Skeletal muscle tissue (tissue), 4 donors: Measurements from ENCODE around the gene PES1. TPM values are rescaled to one million over a fixed set of nuclear protein-coding genes. Genes with fewer than 3 reads are reported as not detected.

Experiments used
- H3K27ac ChIP-seq: one replicate; pipeline ENCODE4 v1.7.0; 2013; ENCODE audit warnings: mild to moderate bottlenecking, low read depth, low read length, inconsistent platforms
- H3K27me3 ChIP-seq, 3 donors: one replicate each; pipeline ENCODE4 v1.7.0; 2013; ENCODE audit warnings: low read length in 3 of 3; ENCODE audit not compliant: control insufficient read depth in 3 of 3, insufficient read depth in 3 of 3
- H3K36me3 ChIP-seq, 3 donors: one replicate each; pipeline ENCODE4 v1.7.0; 2013; ENCODE audit warnings: low read length in 3 of 3; ENCODE audit not compliant: control insufficient read depth in 3 of 3, insufficient read depth in 3 of 3
- H3K4me1 ChIP-seq, 3 donors: one replicate each; pipeline ENCODE4 v1.7.0; 2013; ENCODE audit warnings: low read length in 3 of 3, mild to moderate bottlenecking in 3 of 3; ENCODE audit not compliant: control insufficient read depth in 3 of 3, insufficient read depth in 3 of 3
- H3K4me3 ChIP-seq, 3 donors: one replicate each; pipeline ENCODE4 v1.7.0; 2013; ENCODE audit warnings: low read length in 3 of 3
- H3K9ac ChIP-seq, 3 donors: one replicate each; pipeline ENCODE4 v1.7.0; 2013; ENCODE audit warnings: low read length in 3 of 3, mild to moderate bottlenecking in 3 of 3, moderate library complexity in 2 of 3, low read depth in 1 of 3
- H3K9me3 ChIP-seq, 3 donors: one replicate each; pipeline ENCODE4 v1.7.0; 2013; ENCODE audit warnings: low read length in 3 of 3; ENCODE audit not compliant: control insufficient read depth in 3 of 3
- total RNA-seq: library from RNA; depleted of rRNA; stranded (reverse); fragments of >200 nt; gene quantifications from one replicate; pipeline ENCODE4 v1.2.3, GENCODE V29; 2014
- donor health status: Osteomylitis.

PES1 gene
- total RNA-seq, 1 donor from 2014 or later = 43.3 TPM

DNA sequence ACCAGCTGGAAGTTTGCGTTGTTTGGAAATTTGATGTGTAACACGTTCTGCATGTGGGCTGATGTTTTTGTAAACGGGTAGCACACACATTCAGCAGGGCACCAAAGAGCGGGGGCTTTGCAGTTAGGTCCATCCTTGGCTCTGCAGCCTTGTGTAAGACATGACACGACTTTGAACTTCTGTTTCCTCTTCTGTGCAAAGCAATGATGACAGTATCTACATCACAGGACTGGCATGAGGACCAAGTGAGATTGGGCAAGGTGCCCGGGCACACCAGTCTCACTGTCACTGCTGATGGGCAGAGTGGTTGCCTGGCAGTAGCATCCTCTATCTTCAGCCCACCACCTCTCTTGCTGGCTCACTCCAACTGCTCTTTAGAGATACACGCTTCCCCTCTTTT, 18.6 kb upstream of the PES1 start:
- Histone ChIP-seq H3K4me3 (no peak overlapping the region), H3K36me3 (peaks cover 0 to 11% (median 3%) of the 10 kb centered on the region in 3 donors), H3K4me1 (peaks cover 31 to 32% (median 31%) of the 10 kb centered on the region in 3 donors), H3K9me3 (no peaks in the 10 kb centered on the region), H3K27me3 (no peaks in the 10 kb centered on the region), H3K9ac (no peak overlapping the region), H3K27ac (no peak overlapping the region)

DNA sequence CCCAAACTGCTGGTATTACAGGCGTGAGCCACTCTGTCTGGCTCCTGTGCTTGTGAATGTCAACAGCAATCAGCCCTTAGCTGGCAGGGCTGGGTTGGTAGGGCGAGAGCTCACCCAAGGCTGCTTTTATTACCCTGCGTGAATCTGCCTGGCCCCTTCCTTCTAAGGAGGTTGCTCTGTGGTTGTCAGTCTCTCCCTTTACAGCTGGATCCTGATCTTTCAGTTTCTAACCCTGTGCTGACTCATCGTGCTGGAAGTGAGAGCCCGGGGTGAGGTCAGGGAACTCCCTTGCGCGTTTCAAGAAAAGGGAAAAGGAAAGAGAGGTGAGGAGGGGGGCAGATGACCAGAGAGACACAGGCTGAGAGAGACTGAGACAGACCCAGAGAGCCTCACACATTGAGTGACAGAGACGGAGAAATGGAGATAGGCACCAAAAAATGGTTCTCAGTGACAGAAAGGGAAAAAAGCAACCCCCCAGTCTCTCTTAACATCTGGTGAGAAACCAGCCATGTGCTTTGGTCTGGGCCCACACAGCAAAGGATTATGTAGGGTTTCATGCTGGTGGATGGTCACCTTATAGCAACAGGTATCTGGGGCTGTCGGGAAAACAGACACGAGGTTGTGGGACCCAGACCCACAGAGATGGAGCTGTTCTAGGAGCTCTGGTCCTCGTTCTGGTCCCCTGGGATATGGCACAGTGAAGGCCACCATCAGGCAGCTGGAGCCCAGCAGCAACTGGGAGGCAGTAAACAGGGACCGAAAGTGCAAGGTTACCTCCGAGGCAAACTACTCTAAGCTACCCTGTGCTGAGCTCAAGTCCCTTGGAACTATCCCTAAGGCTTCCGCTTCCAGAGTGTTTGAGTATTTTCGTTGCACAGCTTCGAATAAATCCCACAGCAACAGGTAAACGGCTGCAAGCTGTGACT, 17.8 kb upstream of the PES1 start:
- H3K9ac ChIP-seq = peak overlapping the region in 1 of 3 donors; percentile 33
- H3K4me3 ChIP-seq = peak overlapping the region in 2 of 3 donors; percentile 6 to 48
- peaks cover 0 to 6% (median 2%) of the 10 kb centered on the region in 3 donors for H3K36me3 ChIP-seq
- H3K4me1 ChIP-seq = peaks cover 31 to 33% (median 32%) of the 10 kb centered on the region in 3 donors
- no peaks in the 10 kb centered on the region for H3K27me3 ChIP-seq
- no peaks in the 10 kb centered on the region for H3K9me3 ChIP-seq
- H3K27ac ChIP-seq = peak overlapping the region; percentile 32

GRCh38 chr22:30607939-30608338, 16.2 kb upstream of the PES1 start:
- peaks cover 0 to 3% (median 0%) of the 10 kb centered on the region in 3 donors for H3K36me3 ChIP-seq
- H3K27ac ChIP-seq = no peak overlapping the region
- no peaks in the 10 kb centered on the region for H3K9me3 ChIP-seq
- H3K9ac ChIP-seq = peak overlapping the region in 2 of 3 donors; percentile 57 to 82
- H3K27me3 ChIP-seq = no peaks in the 10 kb centered on the region
- H3K4me1 ChIP-seq = peaks cover 31 to 33% (median 32%) of the 10 kb centered on the region in 3 donors
- H3K4me3 ChIP-seq = peak overlapping the region in 1 of 3 donors; percentile 31

GRCh38 chr22:30607300-30607930, 15.7 kb upstream of the PES1 start:
- peaks cover 31 to 33% (median 32%) of the 10 kb centered on the region in 3 donors for H3K4me1 ChIP-seq

GRCh38 chr22:30606455-30607299, 15.0 kb upstream of the PES1 start, which contains the start of gene TCN2:
Gene TCN2 (plus strand): TSS chr22:30607174. CDS start chr22:30607332, 158 bp downstream.
- peaks cover 31 to 33% (median 32%) of the 10 kb centered on the region in 3 donors for H3K4me1 ChIP-seq
- H3K4me3 ChIP-seq = peak within 1 kb of the TSS; percentile 87 to 93 (median 93)
- H3K27me3 ChIP-seq = no peaks in the 10 kb centered on the region
- peak within 1 kb of the TSS; percentile 63 for H3K27ac ChIP-seq
- no peaks in the 10 kb centered on the region for H3K36me3 ChIP-seq
- H3K9ac ChIP-seq = peak within 1 kb of the TSS; percentile 79 to 90 (median 82)
- H3K9me3 ChIP-seq = no peaks in the 10 kb centered on the region

More at GRCh38 chr22:30607300-30607930, 15.7 kb upstream of the PES1 start:
- H3K4me3 ChIP-seq = peak overlapping the region; percentile 87 to 93 (median 93)
- H3K27ac ChIP-seq = peak overlapping the region; percentile 63
- no peaks in the 10 kb centered on the region for H3K9me3 ChIP-seq
- H3K36me3 ChIP-seq = peaks cover 0 to 3% (median 0%) of the 10 kb centered on the region in 3 donors
- H3K27me3 ChIP-seq = no peaks in the 10 kb centered on the region
- peak overlapping the region; percentile 79 to 90 (median 82) for H3K9ac ChIP-seq

DNA sequence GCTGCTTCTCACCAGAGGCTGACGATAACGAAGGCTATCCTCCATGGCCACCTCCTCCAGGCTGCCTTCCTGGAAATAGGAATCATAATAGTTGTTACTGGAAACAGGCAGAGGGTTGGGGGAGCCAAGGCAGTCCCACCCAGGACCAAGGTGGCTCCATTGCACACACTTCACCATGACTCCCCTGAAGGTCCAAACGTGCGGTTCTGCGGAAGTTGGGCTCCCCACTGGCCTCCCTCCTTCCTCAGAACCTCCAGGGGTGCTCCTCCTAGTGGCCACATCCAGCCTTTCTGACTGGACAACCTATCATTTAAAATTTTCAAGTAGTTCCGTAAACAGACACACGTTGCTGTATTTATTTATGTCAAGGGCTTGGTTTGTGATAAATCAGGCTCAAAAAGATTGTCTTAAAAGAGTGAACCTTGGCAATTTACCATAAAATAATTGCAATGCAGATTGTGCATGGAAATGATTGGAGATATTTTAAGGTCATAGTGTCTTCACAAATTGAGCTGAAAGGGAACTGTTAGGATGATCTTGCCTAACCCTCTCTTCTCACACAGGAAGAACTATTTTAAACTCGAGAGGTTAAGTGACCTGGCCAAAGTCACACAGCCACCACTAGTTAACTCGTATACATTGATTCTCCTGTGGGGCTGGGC, 13.9 kb upstream of the PES1 start:
- Histone ChIP-seq H3K9me3 (no peaks in the 10 kb centered on the region), H3K4me1 (peaks cover 31 to 33% (median 32%) of the 10 kb centered on the region in 3 donors), H3K4me3 (peak overlapping the region; percentile 2 to 67 (median 45)), H3K27me3 (no peaks in the 10 kb centered on the region), H3K27ac (no peak overlapping the region), H3K9ac (peak overlapping the region in 1 of 3 donors; percentile 61), H3K36me3 (no peaks in the 10 kb centered on the region)

GRCh38 chr22:30604723-30605122, 13.0 kb upstream of the PES1 start:
- Histone ChIP-seq H3K4me1 (peaks cover 30 to 32% (median 31%) of the 10 kb centered on the region in 3 donors), H3K4me3 (no peak overlapping the region), H3K9ac (no peak overlapping the region), H3K27ac (no peak overlapping the region), H3K36me3 (no peaks in the 10 kb centered on the region), H3K27me3 (no peaks in the 10 kb centered on the region), H3K9me3 (no peaks in the 10 kb centered on the region)

- H3K27ac ChIP-seq = no peak overlapping the region
- no peaks in the 10 kb centered on the region for H3K36me3 ChIP-seq
- H3K4me3 ChIP-seq = no peak overlapping the region
- H3K4me1 ChIP-seq = peaks cover 22 to 28% (median 27%) of the 10 kb centered on the region in 3 donors
- H3K9me3 ChIP-seq = no peaks in the 10 kb centered on the region
- no peak overlapping the region for H3K9ac ChIP-seq
- no peaks in the 10 kb centered on the region for H3K27me3 ChIP-seq
These were observed 12.1 kb upstream of the PES1 start for GRCh38 chr22:30603801-30604200.

- no peak overlapping the region for H3K4me3 ChIP-seq
- no peak overlapping the region for H3K9ac ChIP-seq
- H3K9me3 ChIP-seq = no peaks in the 10 kb centered on the region
- H3K36me3 ChIP-seq = no peaks in the 10 kb centered on the region
- H3K4me1 ChIP-seq = peaks cover 6 to 12% (median 12%) of the 10 kb centered on the region in 3 donors
- H3K27me3 ChIP-seq = no peaks in the 10 kb centered on the region
- no peak overlapping the region for H3K27ac ChIP-seq
These were observed 10.3 kb upstream of the PES1 start for GRCh38 chr22:30602049-30602448.
